PC-3 (cell line): ENCODE data around the gene PPP1R9B. TPM values are rescaled to one million over a fixed set of nuclear protein-coding genes. Genes with fewer than 3 reads are reported as not detected.

Experiments
- ATAC-seq: fragments of 200-7000 bp; cut with Tn5 transposase; 2 replicates; pipeline ENCODE4 v1.9.1; 2020; ENCODE audit warnings: mild to moderate bottlenecking, moderate library complexity
- BruUV-seq: library from RNA; stranded (reverse); fragments of 400-500 nt; replicated peaks from 2 replicates; lab custom pipeline; 2021; lab: Mats Ljungman, UMichigan
- CTCF ChIA-PET: fragments of 300-600 bp; sonication (Branson Sonifier 250); formaldehyde crosslinking; loops from one replicate; lab custom pipeline; 2022; ENCODE audit warnings: antibody characterized with exemption; lab: Charles Lee
- POLR2A ChIA-PET: fragments of 300-600 bp; sonication (Branson Sonifier 250); formaldehyde crosslinking; loops from one replicate; lab custom pipeline; 2022; ENCODE audit warnings: antibody characterized with exemption; ENCODE audit not compliant: unreplicated experiment; lab: Charles Lee
- DNase-seq: peaks from one replicate; pipeline ENCODE4 v3.0.0-alpha.2; 2015
- H2AFZ ChIP-seq: fragments of 300-600 bp; sonication (generic); 2 replicates; pipeline ENCODE4 v1.6.0; 2016; ENCODE audit warnings: antibody characterized with exemption, low read length
- H3F3A ChIP-seq: fragments of 300-600 bp; sonication (generic); one replicate; pipeline ENCODE4 v1.6.0; 2017; ENCODE audit warnings: antibody characterized with exemption, low read length, control low read depth, mild to moderate bottlenecking; ENCODE audit not compliant: unreplicated experiment
- H3K27ac ChIP-seq: fragments of 300-600 bp; sonication (generic); 2 replicates; pipeline ENCODE4 v1.5.1; 2016; ENCODE audit warnings: mild to moderate bottlenecking, low read length
- H3K27me3 ChIP-seq: fragments of 300-600 bp; sonication (generic); 2 replicates; pipeline ENCODE4 v1.6.1; 2016; ENCODE audit warnings: low read length, mixed read lengths
- H3K36me3 ChIP-seq: fragments of 300-600 bp; sonication (generic); 2 replicates; pipeline ENCODE4 v1.6.1; 2016; ENCODE audit warnings: low read depth, mixed run types, low read length, mixed read lengths
- H3K4me1 ChIP-seq: fragments of 300-600 bp; sonication (generic); 2 replicates; pipeline ENCODE4 v1.5.1; 2016; ENCODE audit warnings: low read length; ENCODE audit not compliant: insufficient read depth
- H3K4me2 ChIP-seq: fragments of 300-600 bp; sonication (generic); 2 replicates; pipeline ENCODE4 v1.6.0; 2016; ENCODE audit warnings: low read length
- H3K4me3 ChIP-seq: fragments of 300-600 bp; sonication (generic); 2 replicates; pipeline ENCODE4 v1.5.1; 2016; ENCODE audit warnings: mild to moderate bottlenecking, low read length, mixed read lengths
- H3K79me2 ChIP-seq: fragments of 300-600 bp; sonication (generic); 2 replicates; pipeline ENCODE4 v1.6.1; 2017; ENCODE audit warnings: low read length, mixed read lengths
- H3K9ac ChIP-seq: fragments of 300-600 bp; sonication (generic); 2 replicates; pipeline ENCODE4 v1.6.0; 2016; ENCODE audit warnings: mild to moderate bottlenecking, low read length
- H3K9me2 ChIP-seq: fragments of 300-600 bp; sonication (generic); replicated peaks from 2 replicates; pipeline ENCODE4 v1.6.1; 2016; ENCODE audit warnings: mixed run types, low read length, mixed read lengths
- H3K9me3 ChIP-seq: fragments of 300-600 bp; sonication (generic); 2 replicates; pipeline ENCODE4 v1.6.1; 2016; ENCODE audit warnings: low read length, mixed read lengths
- H4K20me1 ChIP-seq: fragments of 300-600 bp; sonication (generic); 2 replicates; pipeline ENCODE4 v1.6.1; 2016; ENCODE audit warnings: low read length, mixed read lengths
- EZH2 ChIP-seq: fragments of 300-600 bp; sonication (generic); IDR thresholded peaks from one replicate; pipeline ENCODE4 v1.6.1; 2017; ENCODE audit warnings: antibody characterized with exemption, mild to moderate bottlenecking, low read length; ENCODE audit not compliant: unreplicated experiment
- EZH2phosphoT487 ChIP-seq: fragments of 300-600 bp; sonication (generic); IDR thresholded peaks from 2 replicates; pipeline ENCODE4 v1.6.1; 2018; ENCODE audit warnings: mild to moderate bottlenecking, antibody characterized with exemption, low read length, borderline replicate concordance
- intact Hi-C: fragments of 100-400 bp; cut with micrococcal nuclease; formaldehyde crosslinking; loops from 2 replicates; pipeline ENCODE4 v1.9.0; 2023
- total RNA-seq: library from RNA; depleted of rRNA; stranded (reverse); fragments of >200 nt; gene quantifications from 2 replicates; pipeline ENCODE4 v1.2.3, GENCODE V29; 2014
- TF ChIP-seq, protein P1 (sequence below): fragments of 300-600 bp; sonication (generic); conservative IDR thresholded peaks from 2 replicates; pipeline ENCODE4 v1.5.1; 2017; ENCODE audit warnings: antibody characterized with exemption, low read depth, mild to moderate bottlenecking, low read length

Gene PPP1R9B
- total RNA-seq, 1 experiment from 2014 or later, result 67.7 TPM

DNA sequence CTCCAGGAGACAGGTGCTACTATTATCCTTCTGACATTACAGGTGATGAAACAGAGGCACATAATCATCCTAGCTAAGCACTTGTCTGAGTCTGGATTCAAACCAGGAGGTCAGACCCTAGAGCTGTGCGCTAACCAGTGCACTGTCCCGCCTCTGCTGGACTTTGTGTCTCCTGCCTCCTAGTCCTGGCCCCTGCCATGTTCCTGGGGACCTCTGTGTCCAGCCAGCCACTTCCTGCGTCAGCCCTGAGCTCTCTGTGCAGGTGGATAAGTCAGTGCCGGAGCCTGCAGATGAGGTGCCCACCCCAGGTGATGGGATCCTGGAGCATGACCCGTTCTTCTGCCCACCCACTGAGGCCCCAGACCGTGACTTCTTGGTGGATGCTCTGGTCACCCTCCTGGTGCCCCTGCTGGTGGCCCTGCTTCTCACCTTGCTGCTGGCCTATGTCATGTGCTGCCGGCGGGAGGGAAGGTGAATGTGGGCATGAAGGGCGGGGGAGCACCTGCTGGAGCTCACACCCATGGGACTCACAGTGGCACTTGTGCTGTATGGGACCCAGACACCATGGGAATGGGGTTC lies 19.5 kb upstream of the PPP1R9B start:
- intact Hi-C loops, result loop anchor here (1.0 kb wide), 1 partner anchor 28 kb away; no protein-coding TSS in a partner anchor
- H3K27ac ChIP-seq, result peak overlapping the region; percentile 51
- H3K9me2 ChIP-seq, result no peaks in the 10 kb centered on the region
- no peak overlapping the region for H3K4me3 ChIP-seq
- POLR2A ChIA-PET, result interaction anchor here (0.6 kb wide), 1 partner anchor 128 kb away, joined by 34 read pairs; no protein-coding TSS in a partner anchor
- no peaks in the 10 kb centered on the region for H3K27me3 ChIP-seq
- H4K20me1 ChIP-seq, result no peaks in the 10 kb centered on the region
- ATAC-seq (no peak), DNase-seq (no peak)
- no peaks in the 10 kb centered on the region for H3F3A ChIP-seq
- no peaks in the 10 kb centered on the region for H3K79me2 ChIP-seq
- CTCF ChIA-PET, result interaction anchor here (0.6 to 1.5 kb wide), 10 partner anchors 8 to 120 kb away, joined by 3 to 19 read pairs (median 6); no protein-coding TSS in a partner anchor
- H3K4me1 ChIP-seq, result peaks cover 29% of the 10 kb centered on the region
- no peak overlapping the region for H2AFZ ChIP-seq
- TF ChIP-seq, protein P1, sequence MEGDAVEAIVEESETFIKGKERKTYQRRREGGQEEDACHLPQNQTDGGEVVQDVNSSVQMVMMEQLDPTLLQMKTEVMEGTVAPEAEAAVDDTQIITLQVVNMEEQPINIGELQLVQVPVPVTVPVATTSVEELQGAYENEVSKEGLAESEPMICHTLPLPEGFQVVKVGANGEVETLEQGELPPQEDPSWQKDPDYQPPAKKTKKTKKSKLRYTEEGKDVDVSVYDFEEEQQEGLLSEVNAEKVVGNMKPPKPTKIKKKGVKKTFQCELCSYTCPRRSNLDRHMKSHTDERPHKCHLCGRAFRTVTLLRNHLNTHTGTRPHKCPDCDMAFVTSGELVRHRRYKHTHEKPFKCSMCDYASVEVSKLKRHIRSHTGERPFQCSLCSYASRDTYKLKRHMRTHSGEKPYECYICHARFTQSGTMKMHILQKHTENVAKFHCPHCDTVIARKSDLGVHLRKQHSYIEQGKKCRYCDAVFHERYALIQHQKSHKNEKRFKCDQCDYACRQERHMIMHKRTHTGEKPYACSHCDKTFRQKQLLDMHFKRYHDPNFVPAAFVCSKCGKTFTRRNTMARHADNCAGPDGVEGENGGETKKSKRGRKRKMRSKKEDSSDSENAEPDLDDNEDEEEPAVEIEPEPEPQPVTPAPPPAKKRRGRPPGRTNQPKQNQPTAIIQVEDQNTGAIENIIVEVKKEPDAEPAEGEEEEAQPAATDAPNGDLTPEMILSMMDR, result no peak
- no peak for TF ChIP-seq EZH2phosphoT487
- no peak for TF ChIP-seq EZH2
- H3K4me2 ChIP-seq, result peak overlapping the region; percentile 64; the same call in 1 of the 2 replicates
- H3K36me3 ChIP-seq, result no peaks in the 10 kb centered on the region
- H3K9me3 ChIP-seq, result no peaks in the 10 kb centered on the region
- no TSS peak for BruUV-seq
- H3K9ac ChIP-seq, result peak overlapping the region; percentile 32; the same call in 1 of the 2 replicates

DNA sequence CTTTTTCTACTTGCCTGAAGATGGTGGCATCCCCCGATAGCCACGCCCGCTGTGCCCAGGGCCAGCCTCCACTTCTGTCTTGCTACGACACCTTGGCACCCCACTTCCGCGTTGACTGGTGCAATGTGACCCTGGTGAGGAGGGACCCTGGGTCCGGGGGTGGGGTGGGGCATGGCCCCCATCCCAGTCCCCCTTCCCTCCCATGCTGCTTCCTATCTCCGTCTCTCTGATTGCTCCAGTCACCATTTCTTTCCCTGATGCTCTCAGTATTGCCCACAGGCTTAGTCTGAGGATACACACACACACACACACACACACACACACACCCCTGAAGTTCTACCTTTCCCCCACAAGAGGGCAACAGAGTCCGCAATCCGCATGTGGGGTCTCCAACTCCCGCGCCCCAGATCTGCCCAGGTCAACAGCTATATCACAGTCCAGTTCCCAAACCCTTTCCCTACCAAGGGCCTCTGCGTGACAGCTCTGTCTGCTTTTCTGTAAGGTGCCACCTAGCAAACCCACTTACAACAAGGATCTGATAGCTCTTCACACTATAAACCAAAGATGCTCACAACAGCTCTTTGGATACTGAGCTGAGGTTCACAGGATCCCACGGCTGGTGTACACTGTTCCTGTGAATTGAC lies 18.8 kb upstream of the PPP1R9B start:
- Histone ChIP-seq H3K9me2 (no peaks in the 10 kb centered on the region), H2AFZ (peak overlapping the region; percentile 51), H4K20me1 (no peaks in the 10 kb centered on the region), H3K36me3 (no peaks in the 10 kb centered on the region), H3K27ac (peak overlapping the region; percentile 51), H3F3A (no peaks in the 10 kb centered on the region), H3K27me3 (no peaks in the 10 kb centered on the region), H3K4me2 (peak overlapping the region; percentile 64), H3K9me3 (no peaks in the 10 kb centered on the region), H3K9ac (no peak overlapping the region; the same call in 1 of the 2 replicates), H3K4me3 (peak overlapping the region; percentile 21; the same call in 1 of the 2 replicates), H3K79me2 (no peaks in the 10 kb centered on the region), H3K4me1 (peaks cover 29% of the 10 kb centered on the region)
- BruUV-seq, result no TSS peak
- intact Hi-C loops, result loop anchor here (1.0 kb wide), 1 partner anchor 29 kb away; no protein-coding TSS in a partner anchor
- CTCF ChIA-PET, result interaction anchor here (0.6 to 1.5 kb wide), 10 partner anchors 9 to 121 kb away, joined by 3 to 19 read pairs (median 6); no protein-coding TSS in a partner anchor
- DNase-seq (peak; percentile 80), ATAC-seq (peak; percentile 51)
- POLR2A ChIA-PET, result interaction anchor here (0.6 kb wide), 1 partner anchor 128 kb away, joined by 34 read pairs; no protein-coding TSS in a partner anchor
- TF ChIP-seq, protein P1, result peak; percentile 97
- TF ChIP-seq EZH2, result no peak
